HG02870 (cell line): Measurements from ENCODE around the gene SLC2A10.

Source experiments
- ATAC-seq: cut with Tn5 transposase; IDR thresholded peaks from one replicate; pipeline ENCODE4 v1.9.1; 2021; ENCODE audit warnings: mild to moderate bottlenecking, moderate library complexity; ENCODE audit not compliant: unreplicated experiment

SLC2A10 gene

DNA sequence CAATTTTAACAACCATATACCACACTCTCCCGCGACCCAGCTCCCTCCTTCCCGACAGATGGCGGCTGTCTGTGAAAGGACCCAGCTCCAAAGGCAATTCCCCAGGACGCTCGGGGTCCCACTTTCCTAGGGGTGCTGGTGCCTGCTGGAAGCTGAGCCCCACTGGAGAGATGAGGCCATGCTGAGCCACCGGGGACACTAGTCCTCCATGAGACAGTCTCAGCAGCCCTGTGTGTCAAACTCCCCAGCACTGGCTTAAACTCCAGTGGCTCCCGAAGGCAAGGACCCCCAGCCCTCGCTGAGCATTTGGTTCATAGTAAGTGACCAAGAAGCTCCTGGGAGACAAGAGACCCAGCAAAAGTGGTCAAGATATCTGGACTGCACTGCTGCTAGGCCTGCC, 52.1 kb downstream of the SLC2A10 start:
- no peak for ATAC-seq

- no peak for ATAC-seq
Observed at GRCh38 chr20:46764068-46764467, 54.6 kb downstream of the SLC2A10 start.

GRCh38 chr20:46765506-46766120, 56.2 kb downstream of the SLC2A10 start:
- ATAC-seq, result no peak

GRCh38 chr20:46767127-46767761, 57.8 kb downstream of the SLC2A10 start:
- ATAC-seq, result no peak

DNA sequence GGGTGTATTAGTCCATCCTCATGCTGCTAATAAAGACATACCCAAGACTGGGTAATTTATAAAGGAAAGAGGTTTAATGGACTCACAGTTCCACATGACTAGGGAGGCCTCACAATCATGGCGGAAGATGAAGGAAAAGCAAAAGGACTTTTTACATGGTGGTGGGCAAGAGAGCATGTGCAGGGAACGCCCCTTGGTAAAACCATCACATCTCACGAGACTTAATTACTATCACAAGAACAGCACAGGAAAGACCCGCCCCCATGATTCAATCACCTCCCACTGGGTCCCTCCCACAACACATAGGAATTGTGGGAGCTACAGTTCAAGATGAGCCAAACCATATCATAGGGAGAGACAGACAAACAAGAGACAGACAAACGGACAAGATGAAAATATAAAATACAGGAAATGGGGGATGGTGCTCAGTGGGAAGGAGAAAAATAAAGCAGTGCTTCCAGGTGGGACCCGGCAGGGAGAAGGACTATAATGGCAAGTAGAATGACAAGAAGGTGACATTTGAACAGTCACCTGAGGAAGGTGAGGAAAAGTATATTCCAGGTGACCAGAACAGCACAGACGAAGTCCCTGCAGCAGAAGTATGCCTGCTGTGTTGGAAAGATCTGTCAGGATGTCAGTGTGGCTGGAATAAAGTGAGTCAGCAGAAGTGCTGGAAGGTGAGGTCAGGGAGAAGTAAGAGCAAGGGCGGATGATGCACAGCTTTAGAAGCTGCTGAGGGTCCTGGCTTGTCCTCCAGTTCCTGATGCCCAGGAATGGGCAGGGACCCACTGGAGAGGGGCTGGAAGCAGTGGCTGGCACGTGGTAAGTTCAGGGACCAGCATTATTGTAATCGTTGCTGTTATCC, 61.1 kb downstream of the SLC2A10 start:
- ATAC-seq, result no peak

GRCh38 chr20:46771195-46771588, 61.7 kb downstream of the SLC2A10 start:
- ATAC-seq, result no peak

DNA sequence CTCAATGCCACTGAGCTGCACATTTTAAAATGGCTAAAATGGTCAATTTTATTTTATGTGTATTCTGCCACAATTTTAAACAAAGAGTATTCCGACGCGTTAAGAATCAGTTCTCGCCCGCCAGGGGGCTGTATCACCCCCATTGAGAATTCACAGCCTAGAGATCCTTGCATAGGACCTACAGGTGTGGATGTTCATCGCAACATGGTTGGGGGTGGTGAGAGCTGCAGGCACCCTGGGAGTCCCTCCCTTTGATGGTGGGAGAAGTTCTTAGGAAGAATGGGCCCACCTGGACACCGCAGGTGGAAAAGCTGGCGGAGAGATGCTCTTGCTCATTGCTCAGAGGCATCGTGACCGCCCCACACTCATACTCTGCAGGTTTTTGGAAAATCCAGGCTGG, 63.5 kb downstream of the SLC2A10 start:
- ATAC-seq, result no peak

DNA sequence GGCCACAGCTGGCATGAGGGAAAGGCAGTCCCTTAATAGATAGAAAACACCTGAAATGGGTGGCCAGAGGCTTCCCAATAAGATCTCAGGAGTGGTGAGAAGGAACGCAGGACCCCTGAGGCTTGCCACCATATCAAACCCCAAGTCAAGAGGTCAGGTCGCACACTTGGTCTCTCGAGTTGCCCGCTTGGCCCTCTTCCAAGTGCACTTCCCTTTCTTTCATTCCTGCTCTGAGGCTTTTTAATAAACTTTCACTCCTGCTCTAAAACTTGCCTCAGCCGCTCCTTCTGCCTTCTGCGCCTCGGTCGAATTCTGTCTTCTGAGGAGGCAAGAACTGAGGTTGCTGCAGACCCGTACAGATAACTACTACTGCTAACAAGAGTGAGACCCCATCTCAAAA, 64.2 kb downstream of the SLC2A10 start:
- no peak for ATAC-seq

GRCh38 chr20:46774236-46774635, 64.8 kb downstream of the SLC2A10 start:
- no peak for ATAC-seq

- ATAC-seq, result no peak
Observed at GRCh38 chr20:46774943-46775560, 65.6 kb downstream of the SLC2A10 start.

GRCh38 chr20:46775806-46776205, 66.4 kb downstream of the SLC2A10 start:
- no peak for ATAC-seq

DNA sequence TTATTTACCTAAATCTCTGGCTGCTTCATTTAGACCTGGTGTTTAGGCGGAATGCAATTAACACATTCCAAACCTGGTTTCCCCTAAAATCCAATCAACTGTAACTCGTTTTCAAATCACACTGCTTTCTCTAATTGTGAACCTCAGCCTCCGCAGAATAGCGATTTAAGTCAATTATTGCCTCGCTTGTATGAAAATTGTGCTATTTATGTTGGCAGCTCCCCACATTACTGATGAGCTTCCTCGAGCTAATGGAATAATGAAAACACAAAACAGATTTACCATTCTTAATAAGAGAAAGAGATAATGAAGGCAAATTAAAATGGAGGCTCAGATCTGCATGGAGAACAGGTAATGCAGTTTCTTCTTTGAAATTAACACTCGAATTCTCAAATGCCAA, 67.9 kb downstream of the SLC2A10 start:
- ATAC-seq, result no peak

- no peak for ATAC-seq
Observed at GRCh38 chr20:46779831-46780230, 70.4 kb downstream of the SLC2A10 start.

DNA sequence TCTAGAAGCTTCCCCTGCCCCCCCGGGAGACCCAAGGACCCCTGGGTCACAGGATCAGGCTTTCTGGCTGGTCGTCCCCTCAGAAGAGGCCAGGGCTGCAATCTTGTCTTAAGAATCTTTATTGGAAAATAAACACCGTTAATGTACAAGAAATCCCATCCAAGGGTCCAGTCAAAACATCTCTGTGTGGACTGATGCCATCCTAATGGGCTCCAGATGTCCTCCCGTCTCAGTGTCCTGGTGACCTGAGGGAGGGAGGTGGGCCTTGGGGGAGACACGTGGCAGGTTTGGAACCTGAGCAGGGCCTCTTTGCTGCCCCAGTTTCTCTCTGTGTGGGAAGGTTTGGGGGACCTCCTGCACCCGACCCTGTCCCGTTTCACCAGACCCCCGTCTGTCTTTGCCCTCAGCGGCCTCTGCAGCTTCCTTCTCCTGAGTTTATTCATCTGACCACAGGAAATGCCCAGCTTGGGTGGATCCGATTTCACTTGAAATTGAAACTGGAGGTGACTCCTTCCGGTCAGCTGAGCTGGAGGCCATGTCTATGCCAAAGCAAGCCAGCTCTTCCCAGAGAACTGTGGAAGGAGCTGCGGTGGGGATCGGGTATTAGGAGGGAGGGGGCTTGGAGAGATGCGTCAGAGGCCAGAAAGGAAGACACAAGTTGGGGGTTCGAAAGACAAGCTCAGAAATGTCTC, 75.1 kb downstream of the SLC2A10 start:
- no peak for ATAC-seq
